Measurements from ENCODE around the gene SMIM31. TPM values are rescaled to one million over a fixed set of nuclear protein-coding genes. Genes with fewer than 3 reads are reported as not detected.

SMIM31 gene
- total RNA-seq: not detected

GRCh38 chr4:164753873-164754488 lies at the start of gene SMIM31:
Gene SMIM31 (plus strand): TSS chr4:164754131. CDS start chr4:164770444, 16,313 bp downstream.

Small RNA genes within 50 kb of the gene (small RNA-seq; reads per million reads assigned to genes)
- gene RNU6-668P (ENCODE audit: low replicate concordance): not detected

Other genes starting within 250 kb of the SMIM31 start
- 0.31 TPM for gene APELA, start 123.0 kb downstream of the SMIM31 start, total RNA-seq
- 1.6 TPM for gene TRIM61, start 223.5 kb downstream of the SMIM31 start, total RNA-seq

Measured in parietal lobe (tissue), 2 donors.